Progenitor cell of endocrine pancreas (in vitro differentiated cells): Measurements from ENCODE around the gene SPEG. TPM values are rescaled to one million over a fixed set of nuclear protein-coding genes. Genes with fewer than 3 reads are reported as not detected.

ENCODE experiments used
- DNase-seq: peaks from one replicate; pipeline ENCODE4 v3.0.0; 2021; ENCODE audit warnings: low spot score; ENCODE audit not compliant: unreplicated experiment
- H3K27ac Mint-ChIP-seq: 2 replicates; pipeline ENCODE4 v1.8.0; 2021; ENCODE audit warnings: mild to moderate bottlenecking, moderate library complexity, mixed read lengths
- H3K27me3 Mint-ChIP-seq: 2 replicates; pipeline ENCODE4 v1.8.0; 2021; ENCODE audit warnings: mixed read lengths
- H3K36me3 Mint-ChIP-seq: 2 replicates; pipeline ENCODE4 v1.8.0; 2022; ENCODE audit warnings: mixed read lengths; ENCODE audit not compliant: insufficient read depth
- H3K4me1 Mint-ChIP-seq: 2 replicates; pipeline ENCODE4 v1.8.0; 2021; ENCODE audit warnings: low read depth, mixed read lengths
- H3K4me3 Mint-ChIP-seq: 2 replicates; pipeline ENCODE4 v1.8.0; 2021; ENCODE audit warnings: low read depth, mild to moderate bottlenecking, moderate library complexity, mixed read lengths
- H3K9me3 Mint-ChIP-seq: 2 replicates; pipeline ENCODE4 v1.8.0; 2021; ENCODE audit warnings: low read depth, mixed read lengths
- total RNA-seq: library from RNA; stranded (reverse); gene quantifications from 2 replicates; pipeline ENCODE4 v1.2.1, GENCODE V29; 2021
- TF ChIP-seq, protein P1 (sequence below): fragments of 200-600 bp; sonication (generic); IDR thresholded peaks from one replicate; pipeline ENCODE4 v1.5.0; 2021; ENCODE audit warnings: antibody characterized with exemption, mild to moderate bottlenecking; ENCODE audit not compliant: unreplicated experiment

The SPEG gene
- total RNA-seq, 1 donor from 2014 or later: 15.1 TPM

DNA sequence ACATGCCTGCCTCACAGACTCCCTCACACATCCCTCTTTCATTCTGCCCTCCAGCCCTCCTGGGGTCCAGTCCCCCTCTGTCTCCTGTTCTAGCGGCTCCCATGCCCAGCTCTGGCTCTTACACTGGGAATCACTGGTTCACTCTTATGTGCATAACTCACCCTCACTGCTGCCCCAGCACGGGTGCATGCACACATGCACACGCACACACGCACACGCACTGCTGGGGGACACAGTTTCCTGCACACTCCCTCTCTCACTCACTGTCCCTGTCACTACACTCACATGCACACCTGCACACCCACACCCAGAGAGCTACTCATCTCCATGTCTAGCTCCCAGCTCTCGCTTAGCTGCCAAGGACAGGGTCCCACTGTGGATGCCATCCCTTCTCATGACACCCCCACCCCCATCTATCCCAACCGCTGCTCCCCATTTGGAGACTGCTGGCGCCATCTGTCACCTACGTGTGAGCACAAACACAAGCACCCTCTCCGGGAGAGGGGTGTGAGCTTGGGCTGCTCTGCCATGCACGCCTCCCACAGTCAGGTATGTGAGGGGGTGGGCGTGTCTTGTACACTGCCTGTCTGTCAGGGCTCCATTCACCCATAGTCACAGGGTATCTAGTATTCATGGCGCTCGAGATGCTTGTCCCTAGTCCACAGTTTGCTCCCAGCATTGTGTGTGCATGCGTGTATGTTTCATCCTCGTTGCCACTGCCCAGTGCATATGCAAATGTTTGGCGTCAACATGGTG is 81.4 kb downstream of the SPEG start:
- peaks cover 49% of the 10 kb centered on the region for H3K4me1 Mint-ChIP-seq
- H3K27me3 Mint-ChIP-seq: peaks cover 56% of the 10 kb centered on the region

DNA sequence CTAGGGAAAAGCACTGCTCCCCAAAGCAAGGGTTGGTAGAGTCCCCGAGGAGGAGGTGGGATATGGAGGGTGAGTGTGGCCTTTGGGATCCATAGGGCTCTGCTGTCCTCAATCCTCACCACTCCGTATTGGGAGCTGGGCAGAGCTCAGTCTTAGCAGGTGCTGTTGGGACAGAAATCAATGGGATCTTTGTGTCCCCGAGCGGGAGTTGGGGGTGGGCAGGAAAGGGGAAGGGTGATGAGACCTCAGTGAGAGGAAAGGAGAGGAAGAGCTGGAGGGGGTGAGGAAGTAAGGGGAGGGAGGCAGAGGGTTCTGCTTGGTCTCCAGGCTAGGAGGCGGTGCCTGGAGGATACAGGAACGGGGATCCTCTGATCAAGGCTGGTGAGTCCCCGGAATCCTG is 82.2 kb downstream of the SPEG start:
- no peaks in the 10 kb centered on the region for H3K36me3 Mint-ChIP-seq
- DNase-seq: no peak
- H3K27me3 Mint-ChIP-seq: peaks cover 63% of the 10 kb centered on the region
- no peak overlapping the region for H3K4me3 Mint-ChIP-seq
- peaks cover 53% of the 10 kb centered on the region for H3K4me1 Mint-ChIP-seq
- no peak overlapping the region for H3K27ac Mint-ChIP-seq
- no peaks in the 10 kb centered on the region for H3K9me3 Mint-ChIP-seq
- TF ChIP-seq, protein P1, sequence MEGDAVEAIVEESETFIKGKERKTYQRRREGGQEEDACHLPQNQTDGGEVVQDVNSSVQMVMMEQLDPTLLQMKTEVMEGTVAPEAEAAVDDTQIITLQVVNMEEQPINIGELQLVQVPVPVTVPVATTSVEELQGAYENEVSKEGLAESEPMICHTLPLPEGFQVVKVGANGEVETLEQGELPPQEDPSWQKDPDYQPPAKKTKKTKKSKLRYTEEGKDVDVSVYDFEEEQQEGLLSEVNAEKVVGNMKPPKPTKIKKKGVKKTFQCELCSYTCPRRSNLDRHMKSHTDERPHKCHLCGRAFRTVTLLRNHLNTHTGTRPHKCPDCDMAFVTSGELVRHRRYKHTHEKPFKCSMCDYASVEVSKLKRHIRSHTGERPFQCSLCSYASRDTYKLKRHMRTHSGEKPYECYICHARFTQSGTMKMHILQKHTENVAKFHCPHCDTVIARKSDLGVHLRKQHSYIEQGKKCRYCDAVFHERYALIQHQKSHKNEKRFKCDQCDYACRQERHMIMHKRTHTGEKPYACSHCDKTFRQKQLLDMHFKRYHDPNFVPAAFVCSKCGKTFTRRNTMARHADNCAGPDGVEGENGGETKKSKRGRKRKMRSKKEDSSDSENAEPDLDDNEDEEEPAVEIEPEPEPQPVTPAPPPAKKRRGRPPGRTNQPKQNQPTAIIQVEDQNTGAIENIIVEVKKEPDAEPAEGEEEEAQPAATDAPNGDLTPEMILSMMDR: no peak

More for the DNA sequence above, 81.4 kb downstream of the SPEG start:
- DNase-seq: no peak
- no peak overlapping the region for H3K4me3 Mint-ChIP-seq
- no peaks in the 10 kb centered on the region for H3K9me3 Mint-ChIP-seq
- H3K27ac Mint-ChIP-seq: no peak overlapping the region
- H3K36me3 Mint-ChIP-seq: no peaks in the 10 kb centered on the region
- TF ChIP-seq, protein P1: no peak

DNA sequence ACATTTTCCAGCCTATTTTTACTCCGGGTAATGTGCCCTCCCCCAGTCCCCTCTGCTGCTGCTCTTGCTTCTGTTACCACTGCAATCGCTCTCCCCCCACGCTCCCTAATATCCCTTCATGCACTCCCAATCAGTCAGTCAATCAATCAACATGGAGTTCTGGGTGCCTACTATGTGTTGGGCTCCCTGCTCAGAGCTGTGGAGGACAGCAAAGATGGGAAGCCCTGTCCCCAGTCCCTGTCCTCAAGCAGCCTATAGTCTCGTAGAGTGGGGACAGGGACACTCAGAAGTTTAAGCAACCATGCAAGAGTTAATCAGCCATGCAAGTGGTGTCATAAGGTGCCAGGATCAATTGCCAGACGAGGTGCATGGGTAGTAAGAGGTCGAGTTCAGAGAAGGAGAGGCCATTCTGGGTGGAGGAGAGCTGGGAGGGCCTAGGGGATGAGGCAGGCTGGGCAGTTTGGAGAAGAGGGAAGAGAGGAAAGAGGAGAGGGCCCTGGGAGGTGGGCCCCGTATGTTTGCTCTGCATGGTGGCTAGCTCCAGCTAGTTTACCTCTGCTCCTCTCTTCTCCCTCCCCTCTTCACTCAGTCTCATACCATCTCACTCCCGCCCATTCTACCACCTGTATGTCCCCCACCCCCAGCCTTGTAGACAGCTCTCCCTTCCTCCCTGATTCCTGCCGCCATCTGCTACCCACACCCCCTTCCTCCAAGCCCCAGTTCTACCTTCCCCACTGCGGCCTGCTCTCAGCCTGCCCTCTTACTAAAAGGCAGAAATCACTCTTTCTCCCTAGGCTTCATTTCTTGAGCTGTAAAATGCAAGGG is 83.5 kb downstream of the SPEG start:
- Mint-ChIP-seq H3K36me3 (no peaks in the 10 kb centered on the region), H3K27me3 (peaks cover 68% of the 10 kb centered on the region), H3K4me1 (peaks cover 47% of the 10 kb centered on the region), H3K27ac (no peak overlapping the region), H3K9me3 (no peaks in the 10 kb centered on the region), H3K4me3 (no peak overlapping the region)
- TF ChIP-seq, protein P1: no peak
- DNase-seq: no peak

DNA sequence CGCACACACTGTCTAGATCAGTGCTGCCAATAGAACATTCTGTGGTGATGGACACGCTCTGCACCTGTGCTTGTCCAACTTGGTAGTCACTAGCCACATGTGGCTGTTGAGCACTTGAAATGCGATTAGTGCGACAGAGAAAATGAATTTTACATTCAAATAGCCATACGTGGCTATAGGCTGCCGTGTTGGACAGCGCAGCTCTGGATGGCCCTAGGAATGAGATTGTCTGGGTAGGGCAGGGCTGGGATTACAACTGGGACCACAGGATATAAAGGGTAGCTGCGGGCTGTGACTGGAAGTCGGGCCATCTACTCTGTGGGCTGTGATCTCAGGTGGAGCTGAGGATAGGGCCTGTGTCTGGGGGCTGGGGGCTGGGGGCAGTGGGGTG is 84.9 kb downstream of the SPEG start:
- no peaks in the 10 kb centered on the region for H3K36me3 Mint-ChIP-seq
- H3K9me3 Mint-ChIP-seq: no peaks in the 10 kb centered on the region
- H3K4me1 Mint-ChIP-seq: peaks cover 39% of the 10 kb centered on the region
- TF ChIP-seq, protein P1: no peak
- H3K4me3 Mint-ChIP-seq: no peak overlapping the region
- no peak for DNase-seq
- no peak overlapping the region for H3K27ac Mint-ChIP-seq
- peaks cover 65% of the 10 kb centered on the region for H3K27me3 Mint-ChIP-seq

DNA sequence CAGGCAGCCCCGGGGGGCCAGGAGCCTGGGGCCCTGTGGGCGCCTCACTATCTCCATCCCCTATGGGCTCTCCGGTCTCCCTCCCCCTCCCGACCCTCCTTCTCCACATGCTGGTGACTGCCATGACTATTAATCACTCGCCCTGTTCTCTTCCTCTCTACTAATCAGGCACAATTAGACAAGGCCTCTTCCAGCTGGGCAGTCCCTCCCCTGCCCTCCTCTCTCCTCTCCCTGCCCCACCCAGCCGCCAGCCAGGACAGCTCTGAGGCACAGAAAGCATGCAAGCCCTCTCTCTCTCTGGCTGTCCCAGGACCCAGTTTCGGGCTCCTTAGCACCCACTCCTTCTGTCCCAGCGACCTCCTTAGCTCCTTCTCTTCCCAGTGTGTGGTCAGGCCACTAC is 85.4 kb downstream of the SPEG start:
- Mint-ChIP-seq H3K27me3 (peaks cover 64% of the 10 kb centered on the region), H3K36me3 (no peaks in the 10 kb centered on the region), H3K4me3 (no peak overlapping the region), H3K27ac (no peak overlapping the region), H3K9me3 (no peaks in the 10 kb centered on the region), H3K4me1 (peaks cover 39% of the 10 kb centered on the region)
- TF ChIP-seq, protein P1: no peak
- DNase-seq: no peak
